ENCODE results near the gene CDK5R2.
A peak's percentile ranks its signal among the peaks of the same experiment; 100 is the strongest.

Gene CDK5R2

GRCh38 chr2:218975060-218975777 lies 15.8 kb downstream of the CDK5R2 start:
- no peak overlapping the region for H3K4me3 ChIP-seq (ENCODE audit: control insufficient read depth, low read depth, low read length)
- DNase-seq (ENCODE audit: low read depth): no peak
- TF ChIP-seq CTCF (IDR thresholded peaks at IDR 0.05; ENCODE audit: control insufficient read depth, insufficient read depth, low read depth, low read length, missing control alignments): no peak

GRCh38 chr2:218979846-218980734 lies 20.6 kb downstream of the CDK5R2 start:
- TF ChIP-seq CTCF (IDR thresholded peaks at IDR 0.05; ENCODE audit: control insufficient read depth, insufficient read depth, low read depth, low read length, missing control alignments): peak; percentile 96
- H3K4me3 ChIP-seq (ENCODE audit: control insufficient read depth, low read depth, low read length): peak overlapping the region; percentile 26
- DNase-seq (ENCODE audit: low read depth): no peak

- DNase-seq (ENCODE audit: low read depth): no peak
- no peak overlapping the region for H3K4me3 ChIP-seq (ENCODE audit: control insufficient read depth, low read depth, low read length)
- TF ChIP-seq CTCF (IDR thresholded peaks at IDR 0.05; ENCODE audit: control insufficient read depth, insufficient read depth, low read depth, low read length, missing control alignments): no peak
Observed at GRCh38 chr2:218980735-218981389, 21.4 kb downstream of the CDK5R2 start.

GRCh38 chr2:218981390-218981880 lies 22.0 kb downstream of the CDK5R2 start:
- H3K4me3 ChIP-seq (ENCODE audit: control insufficient read depth, low read depth, low read length): no peak overlapping the region
- DNase-seq (ENCODE audit: low read depth): no peak
- no peak for TF ChIP-seq CTCF (IDR thresholded peaks at IDR 0.05; ENCODE audit: control insufficient read depth, insufficient read depth, low read depth, low read length, missing control alignments)

- H3K4me3 ChIP-seq (ENCODE audit: control insufficient read depth, low read depth, low read length): no peak overlapping the region
- no peak for TF ChIP-seq CTCF (IDR thresholded peaks at IDR 0.05; ENCODE audit: control insufficient read depth, insufficient read depth, low read depth, low read length, missing control alignments)
Observed at GRCh38 chr2:218981881-218982585, 22.6 kb downstream of the CDK5R2 start.

More at GRCh38 chr2:218981881-218982585, 22.6 kb downstream of the CDK5R2 start:
- no peak for DNase-seq (ENCODE audit: low read depth)
